ENCODE data around the gene GLYATL1.

The GLYATL1 gene

GRCh38 chr11:58938398-58938797 is 890 bp upstream of the GLYATL1 start:
- H3K4me3 ChIP-seq (ENCODE audit: low read depth, low read length) = no peak overlapping the region
- H3K27me3 ChIP-seq (ENCODE audit: control insufficient read depth, insufficient read depth, low read length) = no peaks in the 10 kb centered on the region
- H3K79me2 ChIP-seq = no peaks in the 10 kb centered on the region
- H3K4me1 ChIP-seq = no peaks in the 10 kb centered on the region
- H3K36me3 ChIP-seq (ENCODE audit: control insufficient read depth, insufficient read depth, low read length) = no peaks in the 10 kb centered on the region
- no peak overlapping the region for H2AFZ ChIP-seq
- no peak overlapping the region for H3K27ac ChIP-seq
- H3K4me2 ChIP-seq (ENCODE audit: low read length) = no peak overlapping the region
- H3K9me3 ChIP-seq (ENCODE audit: control insufficient read depth, low read length) = no peaks in the 10 kb centered on the region
- no peak overlapping the region for H3K9ac ChIP-seq
- TF ChIP-seq, protein P1, sequence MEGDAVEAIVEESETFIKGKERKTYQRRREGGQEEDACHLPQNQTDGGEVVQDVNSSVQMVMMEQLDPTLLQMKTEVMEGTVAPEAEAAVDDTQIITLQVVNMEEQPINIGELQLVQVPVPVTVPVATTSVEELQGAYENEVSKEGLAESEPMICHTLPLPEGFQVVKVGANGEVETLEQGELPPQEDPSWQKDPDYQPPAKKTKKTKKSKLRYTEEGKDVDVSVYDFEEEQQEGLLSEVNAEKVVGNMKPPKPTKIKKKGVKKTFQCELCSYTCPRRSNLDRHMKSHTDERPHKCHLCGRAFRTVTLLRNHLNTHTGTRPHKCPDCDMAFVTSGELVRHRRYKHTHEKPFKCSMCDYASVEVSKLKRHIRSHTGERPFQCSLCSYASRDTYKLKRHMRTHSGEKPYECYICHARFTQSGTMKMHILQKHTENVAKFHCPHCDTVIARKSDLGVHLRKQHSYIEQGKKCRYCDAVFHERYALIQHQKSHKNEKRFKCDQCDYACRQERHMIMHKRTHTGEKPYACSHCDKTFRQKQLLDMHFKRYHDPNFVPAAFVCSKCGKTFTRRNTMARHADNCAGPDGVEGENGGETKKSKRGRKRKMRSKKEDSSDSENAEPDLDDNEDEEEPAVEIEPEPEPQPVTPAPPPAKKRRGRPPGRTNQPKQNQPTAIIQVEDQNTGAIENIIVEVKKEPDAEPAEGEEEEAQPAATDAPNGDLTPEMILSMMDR (IDR thresholded peaks at IDR 0.05) = no peak

DNA sequence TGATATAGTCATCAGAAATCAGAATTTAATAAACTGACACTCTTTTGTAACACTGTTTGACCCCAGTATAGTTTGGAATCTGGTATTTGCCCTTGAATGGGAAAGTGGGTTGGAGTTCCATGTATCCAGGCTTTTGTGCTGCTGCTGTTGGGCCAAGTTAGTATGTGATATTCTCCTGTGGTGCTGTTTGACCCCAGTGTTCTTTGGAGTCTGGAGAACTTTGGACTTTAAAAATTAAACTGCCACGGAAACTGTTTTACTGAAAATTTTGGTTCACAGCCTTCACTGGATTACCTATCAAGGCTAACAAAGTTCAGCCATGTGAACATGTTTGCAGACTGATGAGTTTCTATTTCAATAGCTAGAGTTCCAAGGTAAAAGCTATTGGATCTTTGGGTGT is 740 bp downstream of the GLYATL1 start:
- Histone ChIP-seq H3K27me3 (ENCODE audit: control insufficient read depth, insufficient read depth, low read length) (no peaks in the 10 kb centered on the region), H3K79me2 (no peaks in the 10 kb centered on the region), H2AFZ (no peak overlapping the region), H3K9ac (no peak overlapping the region), H3K4me1 (no peaks in the 10 kb centered on the region), H3K36me3 (ENCODE audit: control insufficient read depth, insufficient read depth, low read length) (no peaks in the 10 kb centered on the region), H3K27ac (no peak overlapping the region), H3K4me2 (ENCODE audit: low read length) (no peak overlapping the region), H3K4me3 (ENCODE audit: low read depth, low read length) (no peak overlapping the region), H3K9me3 (ENCODE audit: control insufficient read depth, low read length) (no peaks in the 10 kb centered on the region)
- TF ChIP-seq, protein P1 (IDR thresholded peaks at IDR 0.05) = no peak

GRCh38 chr11:58941838-58942237 is 2.5 kb downstream of the GLYATL1 start:
- Histone ChIP-seq H3K36me3 (ENCODE audit: control insufficient read depth, insufficient read depth, low read length) (no peaks in the 10 kb centered on the region), H3K79me2 (no peaks in the 10 kb centered on the region), H3K27ac (no peak overlapping the region), H3K9ac (no peak overlapping the region), H3K4me3 (ENCODE audit: low read depth, low read length) (no peak overlapping the region), H3K27me3 (ENCODE audit: control insufficient read depth, insufficient read depth, low read length) (no peaks in the 10 kb centered on the region), H3K9me3 (ENCODE audit: control insufficient read depth, low read length) (no peaks in the 10 kb centered on the region), H2AFZ (no peak overlapping the region), H3K4me1 (no peaks in the 10 kb centered on the region), H3K4me2 (ENCODE audit: low read length) (no peak overlapping the region)
- TF ChIP-seq, protein P1 (IDR thresholded peaks at IDR 0.05) = no peak

GRCh38 chr11:58945663-58946062 is 6.4 kb downstream of the GLYATL1 start:
- no peaks in the 10 kb centered on the region for H3K9me3 ChIP-seq (ENCODE audit: control insufficient read depth, low read length)
- no peak overlapping the region for H3K4me3 ChIP-seq (ENCODE audit: low read depth, low read length)
- H3K36me3 ChIP-seq (ENCODE audit: control insufficient read depth, insufficient read depth, low read length) = no peaks in the 10 kb centered on the region
- H3K27ac ChIP-seq = no peak overlapping the region
- TF ChIP-seq, protein P1 (IDR thresholded peaks at IDR 0.05) = no peak
- no peaks in the 10 kb centered on the region for H3K27me3 ChIP-seq (ENCODE audit: control insufficient read depth, insufficient read depth, low read length)
- H3K9ac ChIP-seq = no peak overlapping the region
- H2AFZ ChIP-seq = no peak overlapping the region
- no peak overlapping the region for H3K4me2 ChIP-seq (ENCODE audit: low read length)
- H3K4me1 ChIP-seq = no peaks in the 10 kb centered on the region
- no peaks in the 10 kb centered on the region for H3K79me2 ChIP-seq

DNA sequence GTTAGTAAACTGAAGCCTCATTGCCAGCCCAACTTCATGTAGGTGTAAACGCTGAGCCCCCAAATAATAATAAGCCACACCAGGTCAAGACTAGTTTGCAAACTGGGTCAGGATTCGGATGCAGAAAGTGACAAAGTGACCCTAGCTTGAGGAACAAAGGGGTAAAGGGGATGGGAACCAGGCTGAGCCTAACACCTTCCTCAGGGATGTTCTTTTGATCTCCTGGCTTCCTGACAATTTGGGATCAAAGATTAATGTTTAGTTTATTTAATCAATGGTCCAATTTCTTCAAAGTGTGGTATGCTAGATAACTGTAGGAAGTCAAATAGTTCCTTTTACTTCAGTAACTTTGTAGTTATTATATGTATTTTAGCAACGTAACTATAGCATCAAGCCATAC is 9.9 kb downstream of the GLYATL1 start:
- Histone ChIP-seq H3K36me3 (ENCODE audit: control insufficient read depth, insufficient read depth, low read length) (no peaks in the 10 kb centered on the region), H3K27me3 (ENCODE audit: control insufficient read depth, insufficient read depth, low read length) (no peaks in the 10 kb centered on the region), H3K79me2 (no peaks in the 10 kb centered on the region), H3K4me2 (ENCODE audit: low read length) (no peak overlapping the region), H3K27ac (no peak overlapping the region), H3K4me1 (no peaks in the 10 kb centered on the region), H3K9ac (no peak overlapping the region), H3K4me3 (ENCODE audit: low read depth, low read length) (no peak overlapping the region), H3K9me3 (ENCODE audit: control insufficient read depth, low read length) (no peaks in the 10 kb centered on the region), H2AFZ (no peak overlapping the region)
- TF ChIP-seq, protein P1 (IDR thresholded peaks at IDR 0.05) = no peak
